Measurements from ENCODE around the gene RAB31.

Gene RAB31

GRCh38 chr18:9820127-9820526, 112.0 kb downstream of the RAB31 start:
- no peak for DNase-seq (ENCODE audit: low spot score)

GRCh38 chr18:9820719-9821118, 112.6 kb downstream of the RAB31 start:
- no peak for DNase-seq (ENCODE audit: low spot score)

- DNase-seq (ENCODE audit: low spot score) = no peak
Measured at GRCh38 chr18:9822587-9823185, 114.6 kb downstream of the RAB31 start.

- no peak for DNase-seq (ENCODE audit: low spot score)
Measured at GRCh38 chr18:9823805-9824473, 115.8 kb downstream of the RAB31 start.

GRCh38 chr18:9824474-9824832, 116.4 kb downstream of the RAB31 start:
- no peak for DNase-seq (ENCODE audit: low spot score)

GRCh38 chr18:9824952-9825371, 116.9 kb downstream of the RAB31 start:
- no peak for DNase-seq (ENCODE audit: low spot score)

- peak; percentile 85 for DNase-seq (ENCODE audit: low spot score)
Measured at GRCh38 chr18:9825571-9826073, 117.5 kb downstream of the RAB31 start.

- DNase-seq (ENCODE audit: low spot score) = no peak
Measured at GRCh38 chr18:9826685-9827084, 118.6 kb downstream of the RAB31 start.

GRCh38 chr18:9827211-9827792, 119.2 kb downstream of the RAB31 start:
- DNase-seq (ENCODE audit: low spot score) = no peak

- DNase-seq (ENCODE audit: low spot score) = no peak
Measured at GRCh38 chr18:9827793-9828505, 119.8 kb downstream of the RAB31 start.

- DNase-seq (ENCODE audit: low spot score) = no peak
Measured at GRCh38 chr18:9828506-9829396, 120.7 kb downstream of the RAB31 start.

- DNase-seq (ENCODE audit: low spot score) = no peak
Measured at GRCh38 chr18:9829397-9829712, 121.3 kb downstream of the RAB31 start.

GRCh38 chr18:9831036-9831722, 123.1 kb downstream of the RAB31 start:
- DNase-seq (ENCODE audit: low spot score) = no peak

- DNase-seq (ENCODE audit: low spot score) = no peak
Measured at GRCh38 chr18:9831723-9832199, 123.7 kb downstream of the RAB31 start.

- DNase-seq (ENCODE audit: low spot score) = no peak
Measured at GRCh38 chr18:9832871-9833270, 124.8 kb downstream of the RAB31 start.

- no peak for DNase-seq (ENCODE audit: low spot score)
Measured at GRCh38 chr18:9834551-9834950, 126.5 kb downstream of the RAB31 start.

- no peak for DNase-seq (ENCODE audit: low spot score)
Measured at GRCh38 chr18:9835113-9835755, 127.1 kb downstream of the RAB31 start.

GRCh38 chr18:9835825-9836224, 127.7 kb downstream of the RAB31 start:
- DNase-seq (ENCODE audit: low spot score) = no peak

GRCh38 chr18:9838144-9838877, 130.2 kb downstream of the RAB31 start:
- no peak for DNase-seq (ENCODE audit: low spot score)

GRCh38 chr18:9839211-9839610, 131.1 kb downstream of the RAB31 start:
- no peak for DNase-seq (ENCODE audit: low spot score)
